PC-9 (cell line): Measurements from ENCODE around the gene AK8.

Source experiments
- CTCF ChIP-seq: fragments of 200-600 bp; sonication (generic); conservative IDR thresholded peaks from 2 replicates; pipeline ENCODE4 v1.6.1; 2017; ENCODE audit warnings: mixed run types, antibody characterized with exemption, mild to moderate bottlenecking, moderate library complexity
- EZH2 ChIP-seq: fragments of 200-600 bp; sonication (generic); IDR thresholded peaks from 2 replicates; pipeline ENCODE4 v1.8.0; 2017; ENCODE audit warnings: antibody characterized with exemption, low read depth

- TF ChIP-seq EZH2 (no peak), CTCF (no peak)
Observed at GRCh38 chr9:132780230-132781007, 97.7 kb downstream of the AK8 start.
